H9 (cell line): ENCODE measurements around the gene MTSS2. TPM values are rescaled to one million over a fixed set of nuclear protein-coding genes. Genes with fewer than 3 reads are reported as not detected.

ENCODE experiments used
- DNase-seq: peaks from one replicate; pipeline ENCODE4 v3.0.0-alpha.2; 2017
- H2AFZ ChIP-seq: one replicate; pipeline ENCODE4 v1.6.1; 2013; ENCODE audit warnings: mild to moderate bottlenecking, low read length, control low read depth, moderate library complexity
- H2AK5ac ChIP-seq: 2 replicates; pipeline ENCODE4 v1.6.1; 2013; ENCODE audit warnings: low read length, control low read depth, mixed read lengths; ENCODE audit not compliant: insufficient read length
- H2BK120ac ChIP-seq: one replicate; pipeline ENCODE4 v1.6.1; 2013; ENCODE audit warnings: low read depth, mild to moderate bottlenecking, low read length, control low read depth, inconsistent platforms; ENCODE audit not compliant: poor library complexity, severe bottlenecking
- H2BK12ac ChIP-seq: 2 replicates; pipeline ENCODE4 v1.6.1; 2013; ENCODE audit warnings: low read length, control low read depth, mixed read lengths, low read depth; ENCODE audit not compliant: insufficient read length
- H2BK15ac ChIP-seq: 2 replicates; pipeline ENCODE4 v1.6.1; 2013; ENCODE audit warnings: low read depth, low read length, control low read depth
- H2BK20ac ChIP-seq: one replicate; pipeline ENCODE4 v1.6.1; 2013; ENCODE audit warnings: low read depth, mild to moderate bottlenecking, low read length, control low read depth, inconsistent platforms; ENCODE audit not compliant: poor library complexity, severe bottlenecking
- H2BK5ac ChIP-seq: 2 replicates; pipeline ENCODE4 v1.6.1; 2013; ENCODE audit warnings: low read length, control low read depth, mixed read lengths; ENCODE audit not compliant: insufficient read length
- H3K14ac ChIP-seq: 2 replicates; pipeline ENCODE4 v1.6.1; 2013; ENCODE audit warnings: low read length, control low read depth; ENCODE audit not compliant: insufficient read depth
- H3K18ac ChIP-seq: 2 replicates; pipeline ENCODE4 v1.6.1; 2013; ENCODE audit warnings: low read depth, mild to moderate bottlenecking, mixed read lengths, low read length, control low read depth; ENCODE audit not compliant: insufficient read length
- H3K23ac ChIP-seq: 2 replicates; pipeline ENCODE4 v1.6.1; 2013; ENCODE audit warnings: low read length, control low read depth, mixed read lengths, low read depth; ENCODE audit not compliant: insufficient read length
- H3K23me2 ChIP-seq: 2 replicates; pipeline ENCODE4 v1.6.1; 2013; ENCODE audit warnings: low read depth, mild to moderate bottlenecking, mixed read lengths, low read length, control low read depth; ENCODE audit not compliant: insufficient read length, poor library complexity, severe bottlenecking
- H3K27ac ChIP-seq: 2 replicates; pipeline ENCODE4 v1.5.1; 2013; ENCODE audit warnings: low read length, control low read depth, mixed read lengths, low read depth; ENCODE audit not compliant: insufficient read length
- H3K27me3 ChIP-seq: 2 replicates; pipeline ENCODE4 v1.6.1; 2013; ENCODE audit warnings: low read length, control low read depth, inconsistent platforms; ENCODE audit not compliant: insufficient read depth
- H3K4ac ChIP-seq: 2 replicates; pipeline ENCODE4 v1.6.1; 2013; ENCODE audit warnings: low read depth, mild to moderate bottlenecking, control low read depth, inconsistent platforms, low read length, moderate library complexity
- H3K4me1 ChIP-seq: 2 replicates; pipeline ENCODE4 v1.6.1; 2013; ENCODE audit warnings: low read length, control low read depth, inconsistent platforms; ENCODE audit not compliant: insufficient read depth
- H3K4me2 ChIP-seq: 2 replicates; pipeline ENCODE4 v1.6.1; 2013; ENCODE audit warnings: low read length, control low read depth, mixed read lengths; ENCODE audit not compliant: insufficient read length, insufficient read depth
- H3K56ac ChIP-seq: 2 replicates; pipeline ENCODE4 v1.6.1; 2013; ENCODE audit warnings: low read depth, mild to moderate bottlenecking, mixed read lengths, low read length, control low read depth; ENCODE audit not compliant: insufficient read length
- H3K79me1 ChIP-seq: 2 replicates; pipeline ENCODE4 v1.6.1; 2013; ENCODE audit warnings: low read depth, mild to moderate bottlenecking, moderate library complexity, low read length, control low read depth, inconsistent platforms; ENCODE audit not compliant: insufficient read depth, poor library complexity, severe bottlenecking
- H3K79me2 ChIP-seq: 2 replicates; pipeline ENCODE4 v1.6.1; 2013; ENCODE audit warnings: low read length, control low read depth, inconsistent platforms; ENCODE audit not compliant: insufficient read depth
- H3K9ac ChIP-seq: 2 replicates; pipeline ENCODE4 v1.6.1; 2013; ENCODE audit warnings: low read length, control low read depth, mixed read lengths; ENCODE audit not compliant: insufficient read length; ENCODE audit errors: extremely low read depth
- H3K9me3 ChIP-seq: one replicate; pipeline ENCODE4 v1.6.1; 2013; ENCODE audit warnings: low read depth, low read length, inconsistent platforms; ENCODE audit not compliant: control insufficient read depth
- H3T11ph ChIP-seq: one replicate; pipeline ENCODE4 v1.6.1; 2013; ENCODE audit warnings: mild to moderate bottlenecking, low read length, control low read depth, inconsistent platforms
- H4K20me1 ChIP-seq: one replicate; pipeline ENCODE4 v1.6.1; 2013; ENCODE audit not compliant: control insufficient read depth, insufficient read length, insufficient read depth
- H4K5ac ChIP-seq: 2 replicates; pipeline ENCODE4 v1.6.1; 2013; ENCODE audit warnings: low read depth, mild to moderate bottlenecking, mixed read lengths, low read length, control low read depth; ENCODE audit not compliant: insufficient read length
- H4K8ac ChIP-seq: replicated peaks from 2 replicates; pipeline ENCODE4 v1.6.1; 2013; ENCODE audit warnings: low read length, control low read depth, mixed read lengths, low read depth; ENCODE audit not compliant: insufficient read length
- H4K91ac ChIP-seq: 2 replicates; pipeline ENCODE4 v1.6.1; 2013; ENCODE audit warnings: low read depth, mild to moderate bottlenecking, moderate library complexity, mixed read lengths, low read length, control low read depth; ENCODE audit not compliant: insufficient read length
- H3K27ac Mint-ChIP-seq, 3 experiments: 2 replicates in 2 of 3; 3 replicates in 1 of 3; pipeline ENCODE4 v1.8.0; 2020 to 2021; ENCODE audit warnings: mixed read lengths in 3 of 3, mild to moderate bottlenecking in 1 of 3, moderate library complexity in 1 of 3
- H3K27me3 Mint-ChIP-seq: 2 replicates; pipeline ENCODE4 v1.8.0; 2021; ENCODE audit warnings: low read depth, mild to moderate bottlenecking, moderate library complexity, mixed read lengths
- H3K36me3 Mint-ChIP-seq, 3 experiments: 2 replicates in 2 of 3; 3 replicates in 1 of 3; pipeline ENCODE4 v1.8.0; 2020 to 2021; ENCODE audit warnings: low read depth in 3 of 3, mixed read lengths in 3 of 3; ENCODE audit not compliant: insufficient read depth in 1 of 3
- H3K4me1 Mint-ChIP-seq, 2 experiments: 2 replicates each; pipeline ENCODE4 v1.8.0; 2020; ENCODE audit warnings: mixed read lengths in 2 of 2
- H3K4me3 Mint-ChIP-seq, 2 experiments: 2 replicates in 1 of 2; 3 replicates in 1 of 2; pipeline ENCODE4 v1.8.0; 2020 to 2021; ENCODE audit warnings: mild to moderate bottlenecking in 2 of 2, mixed read lengths in 2 of 2, moderate library complexity in 1 of 2
- H3K9me3 Mint-ChIP-seq, 2 experiments: 2 replicates in 1 of 2; 3 replicates in 1 of 2; pipeline ENCODE4 v1.8.0; 2020; ENCODE audit warnings: mild to moderate bottlenecking in 2 of 2, mixed read lengths in 2 of 2, moderate library complexity in 1 of 2
- CTCF ChIP-seq: fragments of 200-600 bp; sonication (generic); conservative IDR thresholded peaks from 3 replicates; pipeline ENCODE4 v1.8.0; 2021; ENCODE audit warnings: antibody characterized with exemption, mild to moderate bottlenecking
- WGBS: extraction: QIAGEN DNeasy Blood & Tissue Kit; methylation state at CpG from one replicate; pipeline ENCODE4 v1.1.7; 2013; ENCODE audit warnings: missing lambda C conversion rate, low lambda C conversion rate, mixed read lengths; ENCODE audit not compliant: insufficient read length; ENCODE audit errors: extremely low coverage; 5-methylcytosine and 5-hydroxymethylcytosine counted together
- total RNA-seq: library from RNA; stranded (reverse); gene quantifications from 2 replicates; pipeline ENCODE4 v1.2.1, GENCODE V29; 2021

Gene MTSS2
- total RNA-seq, 1 experiment from 2014 or later: 41.0 TPM

GRCh38 chr16:70715860-70716357 lies 30.1 kb upstream of the MTSS2 start:
- Histone ChIP-seq H2BK20ac (no peak overlapping the region), H2AFZ (no peak overlapping the region), H4K91ac (no peak overlapping the region), H3K23ac (no peak overlapping the region), H3K79me2 (no peaks in the 10 kb centered on the region), H4K8ac (no peak overlapping the region), H3K18ac (no peak overlapping the region), H3K23me2 (no peaks in the 10 kb centered on the region), H3K9ac (no peak overlapping the region), H3K4ac (no peak overlapping the region), H2AK5ac (no peak overlapping the region), H3K27ac (no peak overlapping the region), H2BK12ac (no peak overlapping the region), H3K9me3 (no peaks in the 10 kb centered on the region), H3K14ac (no peak overlapping the region), H3K56ac (no peak overlapping the region), H4K20me1 (no peaks in the 10 kb centered on the region), H3T11ph (no peak overlapping the region), H4K5ac (no peak overlapping the region), H3K4me2 (no peak overlapping the region), H3K79me1 (no peaks in the 10 kb centered on the region), H3K4me1 (peaks cover 9% of the 10 kb centered on the region; the same call in 1 of the 2 replicates), H3K27me3 (no peaks in the 10 kb centered on the region), H2BK120ac (no peak overlapping the region), H2BK5ac (no peak overlapping the region), H2BK15ac (no peak overlapping the region)
- Mint-ChIP-seq H3K4me3 (no peak overlapping the region), H3K27me3 (no peaks in the 10 kb centered on the region), H3K9me3 (no peaks in the 10 kb centered on the region), H3K27ac (peak overlapping the region in 2 of 3 experiments; percentile 54 to 89; a peak in 2 of 7 replicates), H3K36me3 (peaks cover 18 to 24% (median 19%) of the 10 kb centered on the region in 3 experiments; a peak in 6 of 7 replicates), H3K4me1 (peaks cover 45 to 53% of the 10 kb centered on the region in 2 experiments)
- no peak for TF ChIP-seq CTCF
- DNase-seq: no peak
- WGBS: no CpG with 5 or more reads among the region's 6 CpGs
